ENCODE measurements around the gene ADRA2B. TPM values are rescaled to one million over a fixed set of nuclear protein-coding genes. Genes with fewer than 3 reads are reported as not detected.

ADRA2B gene
- total RNA-seq (2021) (4.7 to 6.3 TPM (median 5.8 TPM) in 3 replicates), Bru-seq, nascent RNA (percentile 54 among the genes with signal in this experiment)
- long read RNA-seq, experiment 1, transcript ADRA2B-201 (1 exons, 3,371 nt): major isoform, 19 of 20 reads
- long read RNA-seq, experiment 1, partial matches to known transcripts: 0 of 20 reads
- long read RNA-seq, experiment 1, other reads (novel, unspliced or antisense): 1 of 20 reads
- long read RNA-seq, experiment 2, transcript ADRA2B-201 (1 exons, 3,371 nt): major isoform, 10 of 12 reads
- long read RNA-seq, experiment 2, partial matches to known transcripts: 0 of 12 reads
- long read RNA-seq, experiment 2, other reads (novel, unspliced or antisense): 2 of 12 reads
- long read RNA-seq, experiment 3: 0 reads

DNA sequence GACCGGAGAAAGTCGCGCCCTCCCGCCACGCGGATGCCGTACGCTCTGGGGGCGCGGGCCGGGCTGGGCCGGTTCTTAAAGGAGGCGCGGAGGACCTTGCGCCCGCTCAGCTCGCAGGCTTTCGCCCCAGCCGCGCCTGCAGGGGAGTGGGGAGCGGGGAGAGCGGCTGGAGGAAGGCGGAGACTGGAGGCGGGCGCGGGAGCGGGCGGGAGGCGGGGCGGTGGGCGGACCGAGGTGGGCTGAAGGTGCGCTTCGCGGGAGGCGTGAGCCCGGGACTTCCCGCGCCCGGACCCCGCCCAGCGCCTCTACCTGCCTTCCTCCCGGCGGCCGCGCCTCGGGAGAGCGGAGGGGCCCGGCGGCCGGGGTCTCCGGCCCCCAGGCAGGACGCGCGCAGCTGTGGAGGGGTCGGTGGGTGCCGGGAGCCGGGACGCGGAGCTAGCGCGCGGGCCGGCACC lies at the start of gene ADRA2B:
Gene ADRA2B (minus strand): TSS at position 148 of the 455 bp plus-strand sequence. CDS start 422 bp downstream, outside the sequence.
- ChIA-PET POLR2A (interaction anchor here (0.6 to 0.9 kb wide), 2 partner anchors 8 to 22 kb away, joined by 3 read pairs; partner anchors contain the start of gene ASTL), CTCF (interaction anchor here (0.5 to 4.3 kb wide), 36 partner anchors 8 to 206 kb away, joined by 3 to 49 read pairs (median 4); partner anchors contain the start of genes ANKRD36C, ASTL and STARD7)
- DNase-seq (ENCODE audit: low spot score): peak; percentile 85
- peaks cover 40% of the 10 kb centered on the region for H3K27me3 Mint-ChIP-seq (ENCODE audit: low read depth)
- peak within 1 kb of the TSS; percentile 75 for H3K4me3 Mint-ChIP-seq
- H3K36me3 Mint-ChIP-seq: no peaks in the 10 kb centered on the region
- H3K9me3 Mint-ChIP-seq: no peaks in the 10 kb centered on the region
- H3K27ac Mint-ChIP-seq: no peak within 1 kb of the TSS
- ATAC-seq: peak; percentile 68
- peaks cover 28% of the 10 kb centered on the region for H3K4me1 Mint-ChIP-seq
- TF ChIP-seq, protein P1, sequence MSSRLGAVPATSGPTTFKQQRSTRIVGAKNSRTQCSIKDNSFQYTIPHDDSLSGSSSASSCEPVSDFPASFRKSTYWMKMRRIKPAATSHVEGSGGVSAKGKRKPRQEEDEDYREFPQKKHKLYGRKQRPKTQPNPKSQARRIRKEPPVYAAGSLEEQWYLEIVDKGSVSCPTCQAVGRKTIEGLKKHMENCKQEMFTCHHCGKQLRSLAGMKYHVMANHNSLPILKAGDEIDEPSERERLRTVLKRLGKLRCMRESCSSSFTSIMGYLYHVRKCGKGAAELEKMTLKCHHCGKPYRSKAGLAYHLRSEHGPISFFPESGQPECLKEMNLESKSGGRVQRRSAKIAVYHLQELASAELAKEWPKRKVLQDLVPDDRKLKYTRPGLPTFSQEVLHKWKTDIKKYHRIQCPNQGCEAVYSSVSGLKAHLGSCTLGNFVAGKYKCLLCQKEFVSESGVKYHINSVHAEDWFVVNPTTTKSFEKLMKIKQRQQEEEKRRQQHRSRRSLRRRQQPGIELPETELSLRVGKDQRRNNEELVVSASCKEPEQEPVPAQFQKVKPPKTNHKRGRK (CRISPR knock-in tag; IDR thresholded peaks at IDR 0.05; ENCODE audit: borderline replicate concordance): no peak
- TF ChIP-seq TEAD4 (CRISPR knock-in tag; IDR thresholded peaks at IDR 0.05): no peak
- TF ChIP-seq, protein P2, sequence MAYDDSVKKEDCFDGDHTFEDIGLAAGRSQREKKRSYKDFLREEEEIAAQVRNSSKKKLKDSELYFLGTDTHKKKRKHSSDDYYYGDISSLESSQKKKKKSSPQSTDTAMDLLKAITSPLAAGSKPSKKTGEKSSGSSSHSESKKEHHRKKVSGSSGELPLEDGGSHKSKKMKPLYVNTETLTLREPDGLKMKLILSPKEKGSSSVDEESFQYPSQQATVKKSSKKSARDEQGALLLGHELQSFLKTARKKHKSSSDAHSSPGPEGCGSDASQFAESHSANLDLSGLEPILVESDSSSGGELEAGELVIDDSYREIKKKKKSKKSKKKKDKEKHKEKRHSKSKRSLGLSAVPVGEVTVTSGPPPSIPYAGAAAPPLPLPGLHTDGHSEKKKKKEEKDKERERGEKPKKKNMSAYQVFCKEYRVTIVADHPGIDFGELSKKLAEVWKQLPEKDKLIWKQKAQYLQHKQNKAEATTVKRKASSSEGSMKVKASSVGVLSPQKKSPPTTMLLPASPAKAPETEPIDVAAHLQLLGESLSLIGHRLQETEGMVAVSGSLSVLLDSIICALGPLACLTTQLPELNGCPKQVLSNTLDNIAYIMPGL (CRISPR knock-in tag; IDR thresholded peaks at IDR 0.05): peak; percentile 74; the same call in 1 of the 2 replicates
- no peak for TF ChIP-seq ESRRA (CRISPR knock-in tag; IDR thresholded peaks at IDR 0.05; ENCODE audit: borderline replicate concordance)
- no peak for TF ChIP-seq IRF2 (CRISPR knock-in tag; IDR thresholded peaks at IDR 0.05; ENCODE audit: borderline replicate concordance, low read depth)
- TF ChIP-seq CBFB (CRISPR knock-in tag; IDR thresholded peaks at IDR 0.05; ENCODE audit: low read depth): no peak
- TF ChIP-seq TEAD1 (CRISPR knock-in tag; IDR thresholded peaks at IDR 0.05): no peak
- 0 out of 2 replicates have a peak, but pooled peaks have one; percentile 60 for TF ChIP-seq KAT7 (CRISPR knock-in tag; IDR thresholded peaks at IDR 0.05; ENCODE audit: borderline replicate concordance)
- TF ChIP-seq, protein P3, sequence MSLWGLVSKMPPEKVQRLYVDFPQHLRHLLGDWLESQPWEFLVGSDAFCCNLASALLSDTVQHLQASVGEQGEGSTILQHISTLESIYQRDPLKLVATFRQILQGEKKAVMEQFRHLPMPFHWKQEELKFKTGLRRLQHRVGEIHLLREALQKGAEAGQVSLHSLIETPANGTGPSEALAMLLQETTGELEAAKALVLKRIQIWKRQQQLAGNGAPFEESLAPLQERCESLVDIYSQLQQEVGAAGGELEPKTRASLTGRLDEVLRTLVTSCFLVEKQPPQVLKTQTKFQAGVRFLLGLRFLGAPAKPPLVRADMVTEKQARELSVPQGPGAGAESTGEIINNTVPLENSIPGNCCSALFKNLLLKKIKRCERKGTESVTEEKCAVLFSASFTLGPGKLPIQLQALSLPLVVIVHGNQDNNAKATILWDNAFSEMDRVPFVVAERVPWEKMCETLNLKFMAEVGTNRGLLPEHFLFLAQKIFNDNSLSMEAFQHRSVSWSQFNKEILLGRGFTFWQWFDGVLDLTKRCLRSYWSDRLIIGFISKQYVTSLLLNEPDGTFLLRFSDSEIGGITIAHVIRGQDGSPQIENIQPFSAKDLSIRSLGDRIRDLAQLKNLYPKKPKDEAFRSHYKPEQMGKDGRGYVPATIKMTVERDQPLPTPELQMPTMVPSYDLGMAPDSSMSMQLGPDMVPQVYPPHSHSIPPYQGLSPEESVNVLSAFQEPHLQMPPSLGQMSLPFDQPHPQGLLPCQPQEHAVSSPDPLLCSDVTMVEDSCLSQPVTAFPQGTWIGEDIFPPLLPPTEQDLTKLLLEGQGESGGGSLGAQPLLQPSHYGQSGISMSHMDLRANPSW (CRISPR knock-in tag; conservative IDR thresholded peaks at IDR 0.05; ENCODE audit: low read depth): no peak
- TF ChIP-seq, protein P4, sequence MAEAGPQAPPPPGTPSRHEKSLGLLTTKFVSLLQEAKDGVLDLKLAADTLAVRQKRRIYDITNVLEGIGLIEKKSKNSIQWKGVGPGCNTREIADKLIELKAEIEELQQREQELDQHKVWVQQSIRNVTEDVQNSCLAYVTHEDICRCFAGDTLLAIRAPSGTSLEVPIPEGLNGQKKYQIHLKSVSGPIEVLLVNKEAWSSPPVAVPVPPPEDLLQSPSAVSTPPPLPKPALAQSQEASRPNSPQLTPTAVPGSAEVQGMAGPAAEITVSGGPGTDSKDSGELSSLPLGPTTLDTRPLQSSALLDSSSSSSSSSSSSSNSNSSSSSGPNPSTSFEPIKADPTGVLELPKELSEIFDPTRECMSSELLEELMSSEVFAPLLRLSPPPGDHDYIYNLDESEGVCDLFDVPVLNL (CRISPR knock-in tag; IDR thresholded peaks at IDR 0.05; ENCODE audit: borderline replicate concordance, low read depth): peak; percentile 32; the same call in 1 of the 2 replicates
- TF ChIP-seq, protein P5, sequence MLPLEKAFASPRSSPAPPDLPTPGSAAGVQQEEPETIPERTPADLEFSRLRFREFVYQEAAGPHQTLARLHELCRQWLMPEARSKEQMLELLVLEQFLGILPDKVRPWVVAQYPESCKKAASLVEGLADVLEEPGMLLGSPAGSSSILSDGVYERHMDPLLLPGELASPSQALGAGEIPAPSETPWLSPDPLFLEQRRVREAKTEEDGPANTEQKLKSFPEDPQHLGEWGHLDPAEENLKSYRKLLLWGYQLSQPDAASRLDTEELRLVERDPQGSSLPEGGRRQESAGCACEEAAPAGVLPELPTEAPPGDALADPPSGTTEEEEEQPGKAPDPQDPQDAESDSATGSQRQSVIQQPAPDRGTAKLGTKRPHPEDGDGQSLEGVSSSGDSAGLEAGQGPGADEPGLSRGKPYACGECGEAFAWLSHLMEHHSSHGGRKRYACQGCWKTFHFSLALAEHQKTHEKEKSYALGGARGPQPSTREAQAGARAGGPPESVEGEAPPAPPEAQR (CRISPR knock-in tag; IDR thresholded peaks at IDR 0.05): no peak
- TF ChIP-seq NFE2L1 (CRISPR knock-in tag; IDR thresholded peaks at IDR 0.05): no peak
- TF ChIP-seq ZNF317 (CRISPR knock-in tag; IDR thresholded peaks at IDR 0.05; ENCODE audit: borderline replicate concordance, low read depth): no peak
- no peak for TF ChIP-seq EMX1 (CRISPR knock-in tag; IDR thresholded peaks at IDR 0.05)
- no peak for TF ChIP-seq MYBL2 (CRISPR knock-in tag; IDR thresholded peaks at IDR 0.05)
- no peak for TF ChIP-seq RELA (CRISPR knock-in tag; IDR thresholded peaks at IDR 0.05; ENCODE audit: borderline replicate concordance)
- TF ChIP-seq ZNF671 (CRISPR knock-in tag; IDR thresholded peaks at IDR 0.05): no peak
- TF ChIP-seq, protein P6, sequence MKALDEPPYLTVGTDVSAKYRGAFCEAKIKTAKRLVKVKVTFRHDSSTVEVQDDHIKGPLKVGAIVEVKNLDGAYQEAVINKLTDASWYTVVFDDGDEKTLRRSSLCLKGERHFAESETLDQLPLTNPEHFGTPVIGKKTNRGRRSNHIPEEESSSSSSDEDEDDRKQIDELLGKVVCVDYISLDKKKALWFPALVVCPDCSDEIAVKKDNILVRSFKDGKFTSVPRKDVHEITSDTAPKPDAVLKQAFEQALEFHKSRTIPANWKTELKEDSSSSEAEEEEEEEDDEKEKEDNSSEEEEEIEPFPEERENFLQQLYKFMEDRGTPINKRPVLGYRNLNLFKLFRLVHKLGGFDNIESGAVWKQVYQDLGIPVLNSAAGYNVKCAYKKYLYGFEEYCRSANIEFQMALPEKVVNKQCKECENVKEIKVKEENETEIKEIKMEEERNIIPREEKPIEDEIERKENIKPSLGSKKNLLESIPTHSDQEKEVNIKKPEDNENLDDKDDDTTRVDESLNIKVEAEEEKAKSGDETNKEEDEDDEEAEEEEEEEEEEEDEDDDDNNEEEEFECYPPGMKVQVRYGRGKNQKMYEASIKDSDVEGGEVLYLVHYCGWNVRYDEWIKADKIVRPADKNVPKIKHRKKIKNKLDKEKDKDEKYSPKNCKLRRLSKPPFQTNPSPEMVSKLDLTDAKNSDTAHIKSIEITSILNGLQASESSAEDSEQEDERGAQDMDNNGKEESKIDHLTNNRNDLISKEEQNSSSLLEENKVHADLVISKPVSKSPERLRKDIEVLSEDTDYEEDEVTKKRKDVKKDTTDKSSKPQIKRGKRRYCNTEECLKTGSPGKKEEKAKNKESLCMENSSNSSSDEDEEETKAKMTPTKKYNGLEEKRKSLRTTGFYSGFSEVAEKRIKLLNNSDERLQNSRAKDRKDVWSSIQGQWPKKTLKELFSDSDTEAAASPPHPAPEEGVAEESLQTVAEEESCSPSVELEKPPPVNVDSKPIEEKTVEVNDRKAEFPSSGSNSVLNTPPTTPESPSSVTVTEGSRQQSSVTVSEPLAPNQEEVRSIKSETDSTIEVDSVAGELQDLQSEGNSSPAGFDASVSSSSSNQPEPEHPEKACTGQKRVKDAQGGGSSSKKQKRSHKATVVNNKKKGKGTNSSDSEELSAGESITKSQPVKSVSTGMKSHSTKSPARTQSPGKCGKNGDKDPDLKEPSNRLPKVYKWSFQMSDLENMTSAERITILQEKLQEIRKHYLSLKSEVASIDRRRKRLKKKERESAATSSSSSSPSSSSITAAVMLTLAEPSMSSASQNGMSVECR (CRISPR knock-in tag; IDR thresholded peaks at IDR 0.05; ENCODE audit: borderline replicate concordance): no peak
- no peak for TF ChIP-seq OVOL2 (CRISPR knock-in tag; IDR thresholded peaks at IDR 0.05; ENCODE audit: borderline replicate concordance)
- TF ChIP-seq, protein P7, sequence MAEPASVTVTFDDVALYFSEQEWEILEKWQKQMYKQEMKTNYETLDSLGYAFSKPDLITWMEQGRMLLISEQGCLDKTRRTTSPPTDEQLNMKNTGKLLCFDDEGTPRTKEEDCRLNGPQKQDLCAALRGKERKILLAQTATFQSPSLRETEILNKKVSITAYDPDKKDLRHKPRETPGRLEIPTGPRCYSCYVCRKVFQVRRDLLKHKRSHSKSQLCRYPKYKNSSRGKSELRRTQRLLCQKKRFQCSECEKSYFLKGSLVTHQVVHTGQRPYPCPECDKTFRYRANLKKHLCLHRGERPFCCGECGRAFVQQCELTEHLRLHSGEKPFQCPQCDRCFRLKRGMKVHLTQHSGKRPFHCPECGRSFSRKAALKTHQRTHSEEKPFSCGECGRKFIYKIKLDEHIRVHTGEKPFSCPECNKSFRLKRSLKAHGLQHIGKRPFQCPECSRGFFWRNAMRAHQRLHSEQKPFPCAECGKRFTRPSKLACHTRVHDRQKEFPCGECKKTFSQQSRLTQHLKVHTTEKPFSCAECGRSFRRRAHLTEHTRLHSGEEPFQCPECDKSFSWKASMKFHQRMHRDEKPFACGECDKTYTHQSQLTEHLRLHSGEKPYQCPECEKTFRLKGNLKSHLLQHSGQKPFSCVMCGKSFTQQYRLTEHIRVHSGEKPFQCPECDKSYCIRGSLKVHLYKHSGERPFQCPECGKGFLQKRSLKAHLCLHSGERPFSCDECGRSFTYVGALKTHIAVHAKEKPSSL (CRISPR knock-in tag; conservative IDR thresholded peaks at IDR 0.05): no peak

Measured in WTC11 (cell line).